AG09309 (cell line): ENCODE data around the gene ZNF592.

ENCODE experiments used
- DNase-seq: peaks from one replicate; pipeline ENCODE4 v3.0.0-alpha.2; 2010; ENCODE audit warnings: low read depth
- H3K4me3 ChIP-seq: 2 replicates; pipeline ENCODE4 v1.5.1; 2011; ENCODE audit warnings: mild to moderate bottlenecking, low read depth, low read length, moderate library complexity; ENCODE audit not compliant: control insufficient read depth
- TF ChIP-seq, protein P1 (sequence below): IDR thresholded peaks from 2 replicates; pipeline ENCODE4 v1.5.1; 2011; ENCODE audit warnings: mild to moderate bottlenecking, low read depth, low read length, inconsistent platforms; ENCODE audit not compliant: insufficient read depth, control insufficient read depth; ENCODE audit errors: missing control alignments

ZNF592 gene, protein sequence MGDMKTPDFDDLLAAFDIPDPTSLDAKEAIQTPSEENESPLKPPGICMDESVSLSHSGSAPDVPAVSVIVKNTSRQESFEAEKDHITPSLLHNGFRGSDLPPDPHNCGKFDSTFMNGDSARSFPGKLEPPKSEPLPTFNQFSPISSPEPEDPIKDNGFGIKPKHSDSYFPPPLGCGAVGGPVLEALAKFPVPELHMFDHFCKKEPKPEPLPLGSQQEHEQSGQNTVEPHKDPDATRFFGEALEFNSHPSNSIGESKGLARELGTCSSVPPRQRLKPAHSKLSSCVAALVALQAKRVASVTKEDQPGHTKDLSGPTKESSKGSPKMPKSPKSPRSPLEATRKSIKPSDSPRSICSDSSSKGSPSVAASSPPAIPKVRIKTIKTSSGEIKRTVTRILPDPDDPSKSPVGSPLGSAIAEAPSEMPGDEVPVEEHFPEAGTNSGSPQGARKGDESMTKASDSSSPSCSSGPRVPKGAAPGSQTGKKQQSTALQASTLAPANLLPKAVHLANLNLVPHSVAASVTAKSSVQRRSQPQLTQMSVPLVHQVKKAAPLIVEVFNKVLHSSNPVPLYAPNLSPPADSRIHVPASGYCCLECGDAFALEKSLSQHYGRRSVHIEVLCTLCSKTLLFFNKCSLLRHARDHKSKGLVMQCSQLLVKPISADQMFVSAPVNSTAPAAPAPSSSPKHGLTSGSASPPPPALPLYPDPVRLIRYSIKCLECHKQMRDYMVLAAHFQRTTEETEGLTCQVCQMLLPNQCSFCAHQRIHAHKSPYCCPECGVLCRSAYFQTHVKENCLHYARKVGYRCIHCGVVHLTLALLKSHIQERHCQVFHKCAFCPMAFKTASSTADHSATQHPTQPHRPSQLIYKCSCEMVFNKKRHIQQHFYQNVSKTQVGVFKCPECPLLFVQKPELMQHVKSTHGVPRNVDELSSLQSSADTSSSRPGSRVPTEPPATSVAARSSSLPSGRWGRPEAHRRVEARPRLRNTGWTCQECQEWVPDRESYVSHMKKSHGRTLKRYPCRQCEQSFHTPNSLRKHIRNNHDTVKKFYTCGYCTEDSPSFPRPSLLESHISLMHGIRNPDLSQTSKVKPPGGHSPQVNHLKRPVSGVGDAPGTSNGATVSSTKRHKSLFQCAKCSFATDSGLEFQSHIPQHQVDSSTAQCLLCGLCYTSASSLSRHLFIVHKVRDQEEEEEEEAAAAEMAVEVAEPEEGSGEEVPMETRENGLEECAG (N-terminal part only)

DNA sequence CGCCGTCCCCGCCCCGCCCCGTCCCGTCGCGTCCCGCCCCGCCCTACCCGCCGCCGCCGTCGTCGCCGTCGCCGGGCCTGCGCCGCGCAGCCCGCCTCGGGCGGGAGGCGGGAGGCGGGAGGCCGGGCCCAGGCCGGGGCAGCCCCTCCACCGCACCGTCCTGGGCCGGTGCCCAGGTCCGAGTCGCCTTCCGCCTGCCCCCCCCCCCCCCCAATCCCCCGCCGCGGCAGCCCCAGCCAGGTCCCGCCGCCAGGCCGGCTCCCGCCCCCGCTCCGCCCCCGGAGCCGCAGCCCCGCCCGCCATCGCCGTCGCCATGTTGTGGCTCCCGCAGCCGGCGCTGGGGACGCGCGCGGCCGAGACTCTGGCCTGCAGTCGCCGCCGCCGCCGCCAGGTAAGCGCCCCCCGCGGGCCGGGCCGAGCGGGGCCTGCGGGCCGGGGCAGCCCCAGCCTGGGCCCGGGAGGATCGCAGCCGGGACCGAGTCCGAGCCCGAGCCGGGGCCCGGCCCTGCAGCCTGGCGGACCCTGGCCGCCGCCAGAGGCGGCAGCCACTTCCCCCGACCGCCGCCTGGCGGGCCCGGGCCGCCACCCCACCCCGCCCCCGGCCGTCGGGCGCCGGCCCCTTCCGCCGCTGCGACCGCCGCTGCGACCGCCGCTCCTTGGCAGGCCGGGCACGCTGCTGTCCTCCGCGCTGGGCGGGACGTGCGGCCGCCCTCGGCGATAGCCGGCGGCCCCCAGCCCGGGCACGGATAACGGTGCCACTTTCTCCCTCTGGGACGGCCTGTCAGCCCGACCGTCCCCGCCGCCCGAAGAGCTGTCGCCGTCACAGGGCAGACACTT is at the start of gene ZNF592:
Gene ZNF592, plus strand, starts transcription at position 319 of the 837 bp plus-strand sequence. CDS start 34,084 bp downstream, outside the sequence.
- no peak for DNase-seq
- peak within 1 kb of the TSS; percentile 98 for H3K4me3 ChIP-seq
- TF ChIP-seq, protein P1, sequence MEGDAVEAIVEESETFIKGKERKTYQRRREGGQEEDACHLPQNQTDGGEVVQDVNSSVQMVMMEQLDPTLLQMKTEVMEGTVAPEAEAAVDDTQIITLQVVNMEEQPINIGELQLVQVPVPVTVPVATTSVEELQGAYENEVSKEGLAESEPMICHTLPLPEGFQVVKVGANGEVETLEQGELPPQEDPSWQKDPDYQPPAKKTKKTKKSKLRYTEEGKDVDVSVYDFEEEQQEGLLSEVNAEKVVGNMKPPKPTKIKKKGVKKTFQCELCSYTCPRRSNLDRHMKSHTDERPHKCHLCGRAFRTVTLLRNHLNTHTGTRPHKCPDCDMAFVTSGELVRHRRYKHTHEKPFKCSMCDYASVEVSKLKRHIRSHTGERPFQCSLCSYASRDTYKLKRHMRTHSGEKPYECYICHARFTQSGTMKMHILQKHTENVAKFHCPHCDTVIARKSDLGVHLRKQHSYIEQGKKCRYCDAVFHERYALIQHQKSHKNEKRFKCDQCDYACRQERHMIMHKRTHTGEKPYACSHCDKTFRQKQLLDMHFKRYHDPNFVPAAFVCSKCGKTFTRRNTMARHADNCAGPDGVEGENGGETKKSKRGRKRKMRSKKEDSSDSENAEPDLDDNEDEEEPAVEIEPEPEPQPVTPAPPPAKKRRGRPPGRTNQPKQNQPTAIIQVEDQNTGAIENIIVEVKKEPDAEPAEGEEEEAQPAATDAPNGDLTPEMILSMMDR: peak; percentile 12

DNA sequence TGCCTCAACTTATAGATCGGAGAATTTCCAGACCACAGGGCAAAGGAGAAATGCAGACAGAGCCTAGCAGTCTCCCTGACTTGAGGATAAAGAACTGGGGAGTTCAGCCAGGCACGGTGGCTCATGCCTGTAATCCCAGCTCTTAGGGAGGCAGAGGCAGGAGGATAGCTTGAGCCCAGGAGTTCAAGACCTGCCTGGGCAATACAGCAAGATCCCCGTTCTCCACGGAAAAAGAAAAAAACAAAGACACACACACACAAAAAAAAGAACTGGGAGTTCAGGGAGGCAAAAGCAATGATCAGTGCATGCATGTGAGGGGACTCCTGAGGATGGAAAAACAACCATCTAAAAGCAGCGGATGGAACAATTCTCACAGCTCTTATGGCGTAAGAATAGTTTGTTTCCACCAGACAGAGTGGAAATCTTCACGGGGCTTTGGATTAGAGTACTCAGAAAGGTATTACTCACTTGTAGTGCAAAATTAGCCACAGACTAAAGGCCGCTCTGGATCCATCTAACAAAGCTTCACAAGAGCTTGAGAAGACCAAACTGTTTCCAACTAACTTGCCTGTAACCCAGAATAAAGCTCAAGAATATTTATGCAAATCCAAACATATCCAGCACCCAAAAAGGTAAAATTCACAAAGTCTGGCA is 48.7 kb upstream of the ZNF592 start:
- TF ChIP-seq, protein P1: no peak
- H3K4me3 ChIP-seq: no peak overlapping the region
- no peak for DNase-seq

DNA sequence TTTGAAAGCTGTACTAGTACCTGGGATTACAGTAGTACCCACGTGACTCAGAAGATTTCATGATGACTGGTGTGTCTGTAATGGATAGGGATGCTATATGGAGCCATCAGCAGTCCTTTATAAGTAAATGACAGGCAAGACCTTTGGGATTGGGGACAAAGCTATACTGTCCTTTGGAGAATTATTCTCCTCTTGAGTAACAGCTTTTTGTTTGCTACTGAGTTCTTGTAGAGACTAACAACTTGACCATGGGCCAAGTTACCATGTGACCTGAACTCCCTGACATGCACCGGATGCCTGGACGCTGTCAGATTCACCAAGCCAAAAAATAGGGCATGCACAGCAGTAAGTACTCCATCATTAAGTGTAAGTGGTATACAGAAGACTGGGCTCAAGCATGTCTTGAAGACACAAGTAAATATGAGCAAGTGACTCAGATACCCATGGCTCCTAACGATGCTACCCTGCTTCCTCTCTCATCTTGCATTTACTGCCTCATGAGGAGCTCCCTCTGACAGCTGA is 45.4 kb upstream of the ZNF592 start:
- no peak for DNase-seq
- TF ChIP-seq, protein P1: no peak
- H3K4me3 ChIP-seq: no peak overlapping the region

DNA sequence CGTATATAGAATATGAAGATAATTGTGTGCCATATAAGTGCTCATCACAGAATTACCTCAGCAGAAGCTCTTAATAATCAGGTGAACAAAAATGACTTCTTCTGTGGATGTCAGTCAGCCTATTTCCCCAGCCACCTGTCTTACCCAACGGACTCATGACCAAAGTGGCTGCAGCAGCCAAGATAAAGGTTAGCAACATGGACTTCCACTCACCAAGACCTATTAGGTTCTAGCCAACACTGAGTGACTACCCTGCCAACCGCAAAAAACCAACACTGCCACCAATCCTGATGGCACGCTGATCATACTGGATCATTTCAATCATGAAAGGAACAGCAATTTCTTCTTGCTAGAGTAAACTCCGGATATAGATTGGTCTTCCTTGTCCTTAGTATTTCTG is 44.6 kb upstream of the ZNF592 start:
- DNase-seq: no peak
- TF ChIP-seq, protein P1: no peak

DNA sequence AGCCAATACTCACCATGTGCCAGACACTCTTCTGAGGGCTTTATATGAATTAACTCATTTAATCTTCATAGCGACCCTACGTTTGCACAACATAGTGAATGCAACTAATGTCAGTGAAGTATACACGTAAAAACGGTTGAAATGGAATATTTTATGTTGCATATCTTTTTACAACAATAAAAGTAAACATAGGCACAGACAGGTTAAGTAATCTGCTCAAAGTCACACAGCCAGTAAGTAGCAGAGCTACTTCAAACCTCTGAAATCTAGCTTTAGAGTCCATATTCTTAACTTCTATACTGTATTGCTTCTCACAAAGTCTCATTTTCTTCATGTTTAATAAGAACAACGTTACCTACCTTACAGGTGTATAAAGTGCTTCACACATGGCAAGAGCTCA is 34.0 kb upstream of the ZNF592 start:
- no peak for DNase-seq
- TF ChIP-seq, protein P1: no peak
- H3K4me3 ChIP-seq: peak overlapping the region; percentile 81; the same call in 1 of the 2 replicates

More for the DNA sequence above, 44.6 kb upstream of the ZNF592 start:
- H3K4me3 ChIP-seq: no peak overlapping the region
